Naive B cell (primary cell): Measurements from ENCODE around the gene HLA-F. TPM values are rescaled to one million over a fixed set of nuclear protein-coding genes. Genes with fewer than 3 reads are reported as not detected.

ENCODE experiments used
- ATAC-seq, 2 donors: fragments of 150-1000 bp; cut with Tn5 transposase; 2 replicates each; pipeline ENCODE4 v1.10.0; 2021; ENCODE audit warnings: low read depth in 2 of 2, mild to moderate bottlenecking in 2 of 2, moderate library complexity in 2 of 2
- DNase-seq: peaks from one replicate; pipeline ENCODE4 v3.0.0; 2022
- H3K27ac Mint-ChIP-seq, 6 donors: one replicate each; pipeline ENCODE4 v1.8.0; 2020 to 2022; ENCODE audit warnings: mild to moderate bottlenecking in 6 of 6, mixed read lengths in 6 of 6, moderate library complexity in 5 of 6, inconsistent platforms in 2 of 6
- H3K27me3 Mint-ChIP-seq, 3 donors: one replicate each; pipeline ENCODE4 v1.8.0; 2021 to 2022; ENCODE audit warnings: mixed read lengths in 3 of 3, mild to moderate bottlenecking in 1 of 3
- H3K36me3 Mint-ChIP-seq, 2 donors: one replicate each; pipeline ENCODE4 v1.8.0; 2020 to 2022; ENCODE audit warnings: mixed read lengths in 2 of 2, inconsistent platforms in 1 of 2, mild to moderate bottlenecking in 1 of 2
- H3K4me1 Mint-ChIP-seq, 3 donors: one replicate each; pipeline ENCODE4 v1.8.0; 2020 to 2022; ENCODE audit warnings: mixed read lengths in 3 of 3, inconsistent platforms in 1 of 3, mild to moderate bottlenecking in 1 of 3, moderate library complexity in 1 of 3
- H3K4me3 Mint-ChIP-seq, 8 donors: one replicate each; pipeline ENCODE4 v1.8.0; 2020 to 2022; ENCODE audit warnings: mild to moderate bottlenecking in 8 of 8, mixed read lengths in 8 of 8, moderate library complexity in 8 of 8, inconsistent platforms in 2 of 8
- H3K9me3 Mint-ChIP-seq, 7 donors: one replicate each; pipeline ENCODE4 v1.8.0; 2020 to 2022; ENCODE audit warnings: mixed read lengths in 7 of 7, mild to moderate bottlenecking in 5 of 7, inconsistent platforms in 2 of 7, moderate library complexity in 1 of 7
- polyA plus RNA-seq, 6 donors: library from polyadenylated mRNA; unstranded; fragments of 300-500 nt; fragmentation: Illumina TruSeq; gene quantifications; one replicate each; pipeline ENCODE4 v1.2.3, GENCODE V29; 2021; ENCODE audit warnings: low read depth in 6 of 6

Gene HLA-F
- polyA plus RNA-seq, result 100 to 1,000 TPM; 212 to 354 (median 251) TPM

GRCh38 chr6:29723262-29723665, at the start of gene HLA-F:
TSS of gene HLA-F (plus strand) at chr6:29723434. CDS start at chr6:29723464, 30 bp downstream.
- peak; percentile 81 to 83 for ATAC-seq
- peak; percentile 85 for DNase-seq
- peak within 1 kb of the TSS; percentile 91 to 99 (median 96) for H3K4me3 Mint-ChIP-seq
- no peaks in the 10 kb centered on the region for H3K27me3 Mint-ChIP-seq
- peaks cover 13 to 19% of the 10 kb centered on the region in 2 donors for H3K36me3 Mint-ChIP-seq
- H3K4me1 Mint-ChIP-seq, result peaks cover 52 to 64% (median 62%) of the 10 kb centered on the region in 3 donors
- peak within 1 kb of the TSS; percentile 98 to 99 (median 98) for H3K27ac Mint-ChIP-seq
- H3K9me3 Mint-ChIP-seq, result no peaks in the 10 kb centered on the region

DNA sequence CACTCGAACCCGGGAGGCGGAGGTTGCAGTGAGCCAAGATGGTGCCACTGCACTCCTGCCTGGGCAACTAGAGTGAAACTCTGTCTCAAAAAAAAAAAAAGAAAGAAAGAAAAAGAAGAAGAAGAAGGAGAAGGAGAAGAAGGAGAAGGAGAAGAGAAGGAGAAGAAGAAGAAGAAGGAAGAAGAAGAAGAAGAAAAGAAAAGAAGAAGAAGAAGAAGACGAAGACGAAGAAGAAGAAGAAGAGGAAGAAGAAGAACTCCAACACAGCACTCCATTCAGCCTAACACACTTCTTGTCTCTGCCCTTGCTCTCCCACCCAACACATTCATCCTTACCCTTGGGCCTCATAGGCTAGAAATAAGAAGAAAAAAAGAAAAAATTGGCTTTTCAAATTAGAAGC, 49.2 kb upstream of the HLA-F start:
- H3K4me3 Mint-ChIP-seq, result no peak overlapping the region
- DNase-seq (no peak), ATAC-seq (no peak)
- H3K27me3 Mint-ChIP-seq, result peaks cover 31 to 48% (median 34%) of the 10 kb centered on the region in 3 donors
- no peak overlapping the region for H3K27ac Mint-ChIP-seq
- H3K36me3 Mint-ChIP-seq, result no peaks in the 10 kb centered on the region
- H3K9me3 Mint-ChIP-seq, result no peaks in the 10 kb centered on the region
- H3K4me1 Mint-ChIP-seq, result no peaks in the 10 kb centered on the region

DNA sequence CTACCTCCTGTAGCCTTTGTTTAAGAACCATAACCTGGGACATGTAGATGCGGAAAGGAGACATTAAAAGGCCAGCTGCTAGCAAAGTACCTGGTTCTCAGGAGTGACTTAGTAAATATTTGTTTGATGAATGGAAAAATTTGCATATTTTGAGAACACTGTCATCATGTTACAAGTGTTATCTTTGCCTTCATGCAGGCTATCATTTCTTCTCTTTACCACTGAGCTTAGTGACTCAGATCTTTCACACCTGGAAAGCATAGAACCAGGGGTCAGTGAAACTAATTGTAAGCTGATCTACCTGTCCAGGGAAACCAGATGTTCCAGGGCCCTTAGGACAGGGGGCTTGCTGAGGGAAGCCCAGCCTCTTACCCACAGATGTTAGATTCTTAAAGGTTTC, 47.7 kb upstream of the HLA-F start:
- no peak overlapping the region for H3K4me3 Mint-ChIP-seq
- H3K4me1 Mint-ChIP-seq, result peaks cover 0 to 4% (median 2%) of the 10 kb centered on the region in 3 donors
- H3K27ac Mint-ChIP-seq, result no peak overlapping the region
- peaks cover 30 to 39% (median 34%) of the 10 kb centered on the region in 3 donors for H3K27me3 Mint-ChIP-seq
- DNase-seq (no peak), ATAC-seq (no peak)
- H3K36me3 Mint-ChIP-seq, result no peaks in the 10 kb centered on the region
- no peaks in the 10 kb centered on the region for H3K9me3 Mint-ChIP-seq

GRCh38 chr6:29676981-29677601, 46.1 kb upstream of the HLA-F start:
- H3K4me1 Mint-ChIP-seq, result peaks cover 0 to 4% (median 2%) of the 10 kb centered on the region in 3 donors
- H3K4me3 Mint-ChIP-seq, result no peak overlapping the region
- peak overlapping the region in 2 of 6 donors; percentile 53 to 78 for H3K27ac Mint-ChIP-seq
- DNase-seq, result no peak
- no peaks in the 10 kb centered on the region for H3K9me3 Mint-ChIP-seq
- H3K36me3 Mint-ChIP-seq, result no peaks in the 10 kb centered on the region
- peaks cover 15 to 25% (median 19%) of the 10 kb centered on the region in 3 donors for H3K27me3 Mint-ChIP-seq
- no peak for ATAC-seq

- no peak for ATAC-seq
- peaks cover 8 to 21% (median 12%) of the 10 kb centered on the region in 3 donors for H3K27me3 Mint-ChIP-seq
- no peak overlapping the region for H3K4me3 Mint-ChIP-seq
Observed at GRCh38 chr6:29678114-29678513, 45.1 kb upstream of the HLA-F start.

GRCh38 chr6:29679962-29680361, 43.3 kb upstream of the HLA-F start:
- no peak for DNase-seq
- Mint-ChIP-seq H3K27ac (peak overlapping the region in 1 of 6 donors; percentile 11), H3K4me1 (peaks cover 0 to 4% (median 2%) of the 10 kb centered on the region in 3 donors), H3K36me3 (no peaks in the 10 kb centered on the region), H3K27me3 (peaks cover 0 to 18% (median 14%) of the 10 kb centered on the region in 3 donors), H3K4me3 (peak overlapping the region in 4 of 8 donors; percentile 70 to 91 (median 79)), H3K9me3 (no peaks in the 10 kb centered on the region)
- ATAC-seq, result no peak

More at GRCh38 chr6:29678114-29678513, 45.1 kb upstream of the HLA-F start:
- Mint-ChIP-seq H3K36me3 (no peaks in the 10 kb centered on the region), H3K9me3 (no peaks in the 10 kb centered on the region), H3K4me1 (peaks cover 0 to 4% (median 2%) of the 10 kb centered on the region in 3 donors), H3K27ac (no peak overlapping the region)
- no peak for DNase-seq

GRCh38 chr6:29680416-29680815, 42.8 kb upstream of the HLA-F start:
- DNase-seq, result no peak
- ATAC-seq, result peak in 1 of 2 donors; percentile 48

DNA sequence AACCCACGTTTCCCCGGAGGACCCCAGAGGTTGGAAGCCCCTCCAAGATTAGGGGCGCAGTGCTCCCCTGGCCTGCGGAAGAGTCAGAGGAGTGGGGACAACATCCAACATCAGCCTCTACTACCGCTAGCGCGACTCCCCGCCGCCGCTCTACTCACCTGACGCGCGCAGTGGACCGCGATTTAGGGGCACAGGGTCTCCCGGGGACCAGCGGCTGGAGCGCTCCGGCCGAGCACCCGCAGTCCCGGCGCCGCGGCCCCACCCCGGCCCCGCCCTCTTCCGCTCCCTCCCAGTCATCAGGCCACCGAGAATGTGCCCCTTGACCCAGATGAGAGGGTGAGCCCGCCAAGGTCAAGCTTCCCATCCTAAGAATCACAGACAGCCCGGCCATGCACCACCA, 42.3 kb upstream of the HLA-F start, which contains the start of gene ZFP57:
Gene ZFP57, minus strand, starts transcription at position 249 of the 400 bp plus-strand sequence. CDS start 4,149 bp downstream, outside the sequence.
- Mint-ChIP-seq H3K9me3 (peaks cover 0 to 3% (median 0%) of the 10 kb centered on the region in 7 donors), H3K27ac (peak within 1 kb of the TSS in 2 of 6 donors; percentile 11 to 85), H3K36me3 (no peaks in the 10 kb centered on the region), H3K27me3 (peaks cover 0 to 22% (median 18%) of the 10 kb centered on the region in 3 donors), H3K4me1 (peaks cover 0 to 4% (median 2%) of the 10 kb centered on the region in 3 donors), H3K4me3 (peak within 1 kb of the TSS in 4 of 8 donors; percentile 72 to 91 (median 80))
- DNase-seq (no peak), ATAC-seq (peak in 1 of 2 donors; percentile 23)

More at GRCh38 chr6:29680416-29680815, 42.8 kb upstream of the HLA-F start:
- Mint-ChIP-seq H3K27me3 (peaks cover 0 to 18% (median 18%) of the 10 kb centered on the region in 3 donors), H3K4me1 (peaks cover 0 to 4% (median 2%) of the 10 kb centered on the region in 3 donors), H3K27ac (peak overlapping the region in 1 of 6 donors; percentile 11), H3K4me3 (peak overlapping the region in 4 of 8 donors; percentile 70 to 91 (median 79)), H3K36me3 (no peaks in the 10 kb centered on the region), H3K9me3 (peaks cover 0 to 2% (median 0%) of the 10 kb centered on the region in 7 donors)

- Mint-ChIP-seq H3K27ac (no peak overlapping the region), H3K4me3 (peak overlapping the region in 1 of 8 donors; percentile 22), H3K36me3 (no peaks in the 10 kb centered on the region), H3K4me1 (peaks cover 0 to 4% (median 2%) of the 10 kb centered on the region in 3 donors), H3K27me3 (peaks cover 0 to 22% (median 14%) of the 10 kb centered on the region in 3 donors), H3K9me3 (peaks cover 0 to 3% (median 0%) of the 10 kb centered on the region in 7 donors)
- ATAC-seq (no peak), DNase-seq (no peak)
Observed at GRCh38 chr6:29681811-29682210, 41.4 kb upstream of the HLA-F start.

DNA sequence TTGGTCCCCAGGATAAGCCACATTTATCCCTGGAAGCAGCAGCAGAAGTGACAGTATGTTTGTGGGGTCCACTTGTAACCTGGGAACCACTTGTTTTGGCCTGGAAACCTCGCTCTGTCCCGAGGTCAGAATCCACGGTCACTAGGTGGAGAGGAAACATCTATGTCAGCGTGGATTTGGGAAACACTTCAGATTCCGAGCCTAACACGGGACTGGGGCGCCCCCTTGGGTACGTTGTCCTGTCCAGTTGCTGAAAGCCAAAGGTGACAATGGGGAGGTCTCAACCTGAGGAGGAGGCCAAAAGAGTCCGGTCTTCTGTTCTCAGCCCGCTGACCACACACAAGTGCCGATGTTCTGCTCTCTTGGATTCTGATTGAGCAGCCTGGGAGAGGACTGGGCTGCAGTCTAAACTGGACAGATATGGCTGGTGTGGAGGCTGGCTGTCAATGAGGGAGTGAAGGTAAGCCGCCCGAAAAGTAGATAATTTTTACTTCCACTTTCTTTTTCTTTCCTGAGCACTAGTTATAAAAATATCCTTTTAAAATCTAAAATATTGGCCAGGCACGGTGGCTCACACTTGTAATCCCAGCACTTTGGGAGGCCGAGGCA, 37.4 kb upstream of the HLA-F start:
- ATAC-seq (no peak), DNase-seq (no peak)
- Mint-ChIP-seq H3K9me3 (peaks cover 0 to 3% (median 0%) of the 10 kb centered on the region in 7 donors), H3K36me3 (no peaks in the 10 kb centered on the region), H3K27ac (peak overlapping the region in 1 of 6 donors; percentile 21), H3K4me3 (peak overlapping the region in 1 of 8 donors; percentile 19), H3K27me3 (peaks cover 0 to 30% (median 3%) of the 10 kb centered on the region in 3 donors), H3K4me1 (no peaks in the 10 kb centered on the region)

DNA sequence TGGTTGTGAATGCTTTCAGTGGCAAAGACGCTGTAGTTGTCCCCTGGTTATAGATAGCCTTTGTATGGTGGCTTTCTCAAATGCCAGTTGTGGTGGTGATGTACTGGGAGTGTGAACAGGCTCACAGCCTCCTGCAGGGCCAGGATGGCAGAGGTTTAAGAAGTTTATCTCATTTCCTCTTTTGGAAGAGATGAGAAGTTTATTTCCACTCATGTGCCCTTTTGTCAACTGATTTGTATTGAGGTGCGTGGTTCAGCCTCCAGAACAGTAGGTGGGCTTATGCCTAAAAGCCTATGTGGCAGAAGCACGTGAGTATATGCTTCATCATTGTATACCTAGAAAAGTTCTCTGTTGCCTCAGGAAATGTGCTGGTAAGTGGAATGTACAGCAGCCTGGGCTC, 28.6 kb upstream of the HLA-F start:
- Mint-ChIP-seq H3K36me3 (peaks cover 3 to 14% of the 10 kb centered on the region in 2 donors), H3K4me3 (no peak overlapping the region), H3K4me1 (peaks cover 0 to 2% (median 0%) of the 10 kb centered on the region in 3 donors), H3K27me3 (peaks cover 0 to 29% (median 4%) of the 10 kb centered on the region in 3 donors), H3K9me3 (peaks cover 2 to 17% (median 8%) of the 10 kb centered on the region in 7 donors), H3K27ac (no peak overlapping the region)
- peak; percentile 32 to 64 for ATAC-seq
- DNase-seq, result no peak

- no peak for ATAC-seq
- peaks cover 2 to 17% (median 8%) of the 10 kb centered on the region in 7 donors for H3K9me3 Mint-ChIP-seq
- H3K4me3 Mint-ChIP-seq, result no peak overlapping the region
- peaks cover 8 to 25% (median 12%) of the 10 kb centered on the region in 3 donors for H3K27me3 Mint-ChIP-seq
- DNase-seq, result no peak
- H3K27ac Mint-ChIP-seq, result no peak overlapping the region
- peaks cover 3 to 14% of the 10 kb centered on the region in 2 donors for H3K36me3 Mint-ChIP-seq
- H3K4me1 Mint-ChIP-seq, result peaks cover 0 to 2% (median 0%) of the 10 kb centered on the region in 3 donors
Observed at GRCh38 chr6:29696147-29697125, 26.8 kb upstream of the HLA-F start.
